HFF-Myc (cell line): Measurements from ENCODE around the gene PRDM11.

Experiments
- DNase-seq: peaks from one replicate; pipeline ENCODE4 v3.0.0-alpha.2; 2011; ENCODE audit warnings: low read depth; ENCODE audit errors: extremely low read depth
- H3K4me3 ChIP-seq: replicated peaks from 2 replicates; pipeline ENCODE4 v1.5.1; 2011; ENCODE audit warnings: low read depth, mild to moderate bottlenecking, control low read depth, low read length
- CTCF ChIP-seq: IDR thresholded peaks from 2 replicates; pipeline ENCODE4 v1.5.1; 2012; ENCODE audit warnings: mild to moderate bottlenecking, low read depth, low read length, control low read depth; ENCODE audit errors: missing control alignments

The PRDM11 gene

DNA sequence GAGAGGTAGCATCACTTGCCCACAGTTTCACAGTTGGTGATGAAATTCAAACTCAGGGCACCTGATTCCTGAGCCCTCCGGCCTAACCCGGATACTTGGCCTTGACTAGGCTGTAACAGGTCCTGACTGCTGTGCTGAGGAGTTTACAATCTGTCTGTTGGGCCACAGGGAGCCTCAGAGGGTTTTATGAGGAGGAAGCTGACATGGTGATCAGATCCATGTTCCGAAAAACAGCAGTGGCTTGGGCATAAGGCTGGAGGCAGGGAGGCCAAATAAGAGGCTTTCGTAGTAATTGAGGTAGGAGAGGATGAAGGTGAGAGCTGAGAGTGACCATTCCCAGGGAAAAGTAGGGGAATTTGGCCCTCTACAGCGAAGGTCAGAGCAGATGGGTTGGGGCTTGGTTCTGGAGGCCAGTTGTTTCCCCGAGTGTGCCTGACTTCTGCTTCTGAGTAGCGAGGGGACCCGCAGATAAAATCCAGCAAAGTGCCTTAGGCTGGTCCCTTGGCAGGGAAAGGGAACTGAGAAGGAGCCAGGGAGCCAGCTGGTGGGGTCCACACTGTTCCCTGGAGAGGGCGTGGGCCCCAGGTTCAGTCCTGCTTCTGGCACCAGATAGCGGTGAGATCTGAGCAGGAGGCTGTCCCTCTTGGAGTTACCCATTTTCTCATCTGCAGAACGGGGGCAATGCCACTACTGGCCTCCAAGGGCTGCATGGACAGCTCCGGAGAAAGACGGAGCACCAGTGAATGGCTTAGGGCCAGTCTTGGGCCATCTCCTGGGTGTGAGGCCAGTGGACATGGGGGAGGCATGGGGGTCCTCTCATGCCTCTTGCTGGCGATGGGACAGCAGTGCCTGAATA lies 6.5 kb downstream of the PRDM11 start:
- no peak for TF ChIP-seq CTCF
- DNase-seq = no peak
- H3K4me3 ChIP-seq = no peak overlapping the region

GRCh38 chr11:45154276-45154675 lies 7.8 kb downstream of the PRDM11 start:
- TF ChIP-seq CTCF = no peak
- no peak for DNase-seq
- H3K4me3 ChIP-seq = no peak overlapping the region

GRCh38 chr11:45155058-45155551 lies 8.7 kb downstream of the PRDM11 start:
- TF ChIP-seq CTCF = no peak
- no peak overlapping the region for H3K4me3 ChIP-seq
- DNase-seq = no peak

GRCh38 chr11:45155627-45156180 lies 9.3 kb downstream of the PRDM11 start:
- H3K4me3 ChIP-seq = no peak overlapping the region
- no peak for DNase-seq
- no peak for TF ChIP-seq CTCF

DNA sequence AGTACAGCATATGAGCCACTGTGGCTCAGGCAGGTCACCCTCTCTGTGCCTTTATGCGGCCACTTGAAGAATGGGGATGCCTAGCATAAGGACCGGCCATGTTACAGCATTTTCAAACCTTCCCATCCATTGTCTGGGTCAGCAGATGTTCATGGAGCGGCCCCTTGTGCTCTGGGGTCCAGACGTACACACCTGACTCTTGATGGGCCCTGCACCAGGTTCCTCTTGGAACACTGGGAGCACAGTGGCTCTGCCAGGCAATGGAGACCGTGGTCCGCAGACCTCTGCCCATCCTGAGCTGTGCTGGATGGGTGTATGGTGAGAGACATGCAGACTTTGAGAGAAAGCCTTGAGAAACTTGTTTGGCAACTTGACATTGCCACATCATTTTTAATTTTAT lies 9.8 kb downstream of the PRDM11 start:
- no peak overlapping the region for H3K4me3 ChIP-seq
- DNase-seq = no peak
- no peak for TF ChIP-seq CTCF

DNA sequence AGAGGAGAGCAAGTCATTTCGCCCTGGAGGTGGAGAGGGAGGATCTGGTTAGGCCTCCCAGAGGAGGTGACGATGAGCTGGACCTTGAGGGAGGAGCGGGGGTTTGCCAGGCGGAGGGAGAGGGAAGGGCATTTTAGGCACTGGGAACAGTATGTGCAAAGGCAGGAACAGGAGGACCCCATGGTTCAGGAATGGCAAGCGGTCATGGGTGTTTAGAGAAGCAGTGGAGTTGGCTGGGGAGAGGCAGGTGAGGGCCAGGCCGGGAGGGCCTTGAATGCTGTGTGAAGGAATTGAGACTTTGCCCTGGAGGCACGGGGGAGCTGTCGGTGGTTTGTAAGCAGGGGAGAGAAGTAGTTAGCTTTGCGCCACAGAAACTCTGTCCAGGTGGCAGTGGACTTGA lies 10.3 kb downstream of the PRDM11 start:
- TF ChIP-seq CTCF = no peak
- H3K4me3 ChIP-seq = no peak overlapping the region
- DNase-seq = no peak
